ENCODE results near the gene VMAC.
A peak's percentile ranks its signal among the peaks of the same experiment; 100 is the strongest.

VMAC gene

GRCh38 chr19:5932146-5932545, 27.5 kb downstream of the VMAC start:
- no peak for DNase-seq

DNA sequence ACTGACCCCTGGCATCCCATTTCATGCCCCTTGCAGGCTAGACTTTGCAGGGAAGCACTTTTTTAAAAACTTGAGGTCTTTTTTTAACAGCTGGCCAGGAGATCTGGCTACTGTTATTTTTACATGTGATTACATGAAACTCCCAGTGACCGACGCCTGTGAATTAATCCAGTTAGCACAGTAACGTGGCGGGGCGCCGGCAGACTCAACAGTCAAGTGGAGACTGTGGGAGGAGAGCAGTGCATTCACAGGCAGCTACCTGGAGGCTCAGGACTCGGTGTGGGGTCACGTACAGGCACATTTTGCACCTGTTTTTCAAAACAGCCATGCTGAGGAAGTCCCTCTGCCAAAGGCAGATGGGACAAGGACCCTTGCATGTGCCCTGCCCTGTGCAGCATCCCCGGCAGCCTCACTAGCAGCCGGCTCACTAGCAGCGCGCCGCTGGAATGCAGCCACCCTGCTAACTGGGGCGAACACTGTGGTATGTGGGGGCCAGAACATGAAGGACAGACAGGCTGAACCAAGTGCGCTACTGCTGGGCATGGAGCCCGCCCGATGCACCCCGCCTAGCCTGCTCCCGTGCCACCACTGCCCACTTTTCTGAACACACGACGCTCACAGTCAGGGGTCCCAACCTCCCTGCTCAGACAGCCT, 28.1 kb downstream of the VMAC start:
- DNase-seq, result no peak

DNA sequence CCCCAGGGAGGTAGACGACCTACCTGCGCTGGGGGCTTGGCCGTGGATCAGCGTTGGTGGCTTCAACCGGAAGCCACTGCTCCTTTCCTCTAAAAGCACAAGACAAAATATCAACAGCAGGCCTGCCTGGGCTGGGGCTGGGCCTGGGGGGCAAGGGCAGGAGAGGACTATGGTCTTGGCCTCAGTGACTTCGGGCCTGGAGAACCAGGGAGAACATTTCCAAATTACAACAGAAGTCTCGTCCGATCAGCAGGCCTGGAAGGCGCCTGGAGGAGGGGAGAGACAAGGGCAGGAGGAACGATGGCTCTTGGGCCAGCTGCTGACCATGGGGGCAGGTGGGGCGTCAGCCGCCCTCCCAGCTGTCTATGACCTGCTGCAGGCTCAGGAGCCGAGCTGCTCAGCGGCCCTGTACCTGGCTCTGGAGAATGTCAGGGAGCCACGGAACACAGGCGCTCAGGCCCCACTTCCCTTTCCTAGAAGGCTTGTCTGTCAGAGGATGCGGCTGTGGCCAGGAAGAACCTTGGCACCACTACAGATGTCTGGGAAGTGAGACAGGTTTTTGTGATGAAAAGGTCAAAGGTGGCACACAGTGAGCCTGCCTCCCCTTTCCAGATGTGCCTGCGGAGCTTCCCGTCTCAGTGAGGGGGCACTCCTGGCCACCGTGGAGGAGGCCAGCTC, 28.9 kb downstream of the VMAC start:
- DNase-seq, result no peak

DNA sequence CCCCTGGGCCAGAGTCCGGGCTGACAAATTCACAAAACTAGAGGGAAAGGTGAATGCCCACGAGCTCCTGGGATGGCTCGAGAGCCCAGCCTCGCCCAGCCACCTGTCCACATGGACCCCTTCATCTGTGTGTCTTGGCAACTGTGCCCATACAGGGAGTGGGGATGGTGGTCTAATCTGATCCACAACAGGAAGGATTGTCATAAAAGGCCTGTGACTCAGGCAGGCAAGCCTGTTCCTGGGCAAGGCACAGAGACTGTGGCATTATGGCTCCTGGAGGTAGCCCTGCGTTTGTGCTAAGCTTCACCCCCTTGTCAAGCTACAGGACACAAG, 29.4 kb downstream of the VMAC start:
- no peak for DNase-seq

- peak; percentile 68 for DNase-seq
Measured at GRCh38 chr19:5934774-5935472, 30.3 kb downstream of the VMAC start.

GRCh38 chr19:5935473-5936291, 31.0 kb downstream of the VMAC start:
- DNase-seq, result no peak

- no peak for DNase-seq
Measured at GRCh38 chr19:5936292-5936592, 31.6 kb downstream of the VMAC start.

DNA sequence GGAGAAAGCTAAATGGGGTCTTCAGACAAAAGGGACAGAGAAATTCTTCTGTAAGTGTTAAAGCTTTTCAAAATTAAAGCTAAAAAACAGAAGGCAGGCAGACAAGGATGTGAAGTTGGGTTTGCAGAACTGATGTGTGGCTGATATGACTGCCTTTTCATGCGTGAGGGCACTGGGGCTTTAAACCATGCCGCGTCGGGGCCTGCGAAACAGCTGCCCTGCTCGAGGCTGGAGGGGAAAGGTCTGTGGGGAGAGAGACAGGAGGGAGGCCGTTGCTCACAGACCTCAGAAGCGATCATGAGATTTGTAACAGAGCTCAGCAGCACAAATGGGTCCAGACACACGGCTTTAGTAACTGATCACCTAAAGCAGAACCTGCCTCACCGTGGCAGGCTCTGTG, 32.9 kb downstream of the VMAC start:
- no peak for DNase-seq

DNA sequence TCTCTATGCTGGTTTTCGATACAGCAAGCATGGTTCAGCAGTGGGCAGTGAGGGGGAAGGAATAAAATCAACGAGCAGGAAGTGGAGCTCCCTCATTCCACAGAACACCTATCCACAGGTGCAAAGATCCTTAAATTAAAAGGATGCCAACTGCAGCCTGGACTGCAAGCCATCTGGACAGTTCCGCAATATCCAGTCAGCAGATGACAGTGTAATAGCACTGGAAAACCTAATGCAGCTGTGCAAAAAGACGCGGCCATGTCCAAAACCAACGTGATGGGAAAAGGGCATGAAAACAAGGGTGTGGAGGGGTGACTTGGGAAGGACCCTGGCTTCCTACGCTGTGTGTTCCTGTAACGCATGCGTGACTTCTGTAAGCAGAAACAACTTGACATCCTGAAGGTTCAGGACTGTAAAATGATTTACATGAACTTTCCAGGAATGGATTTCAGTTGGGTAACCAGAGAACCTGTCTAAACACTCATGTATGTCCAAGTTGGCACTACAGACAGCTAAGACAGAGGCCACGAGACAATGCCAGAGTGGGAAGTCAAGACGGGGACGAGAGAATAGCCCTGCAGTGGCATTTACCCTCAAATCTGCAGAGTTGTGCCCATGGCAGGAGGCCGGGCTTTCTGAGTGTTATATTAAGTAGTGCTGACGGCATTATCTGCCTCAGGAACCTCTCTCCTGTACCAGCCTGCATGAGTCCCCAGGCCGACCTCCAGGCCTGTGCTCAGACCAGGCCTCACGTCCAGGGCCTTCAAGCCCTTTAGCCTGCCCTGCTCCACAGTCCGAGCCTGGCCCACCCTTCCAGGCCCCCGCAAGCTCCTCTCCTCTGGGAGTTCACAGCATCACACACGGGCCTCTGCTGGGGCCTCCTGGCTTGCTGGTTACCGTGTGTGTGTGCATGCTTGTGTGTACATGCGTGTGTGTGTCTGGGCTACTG, 35.9 kb downstream of the VMAC start:
- DNase-seq, result no peak

DNA sequence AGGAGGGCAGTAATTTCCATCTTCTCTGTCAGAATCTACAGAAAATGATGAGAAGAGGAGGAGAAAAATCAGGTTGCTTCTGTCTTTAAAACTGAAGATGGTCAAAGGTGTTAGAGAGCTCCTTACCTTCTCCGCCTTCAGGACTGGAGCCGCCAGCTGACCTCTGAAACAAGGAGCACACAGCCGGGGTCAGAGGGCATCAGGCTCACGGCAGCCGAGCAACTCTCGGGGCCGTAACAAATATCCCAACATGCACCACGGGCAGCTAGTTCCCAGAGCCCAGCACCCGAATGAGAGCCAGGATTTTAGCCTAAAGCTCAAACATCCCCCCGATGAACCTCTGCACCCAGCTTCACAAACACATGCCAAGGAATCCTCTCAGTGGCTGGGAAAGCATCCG, 37.0 kb downstream of the VMAC start:
- DNase-seq, result no peak

- DNase-seq, result no peak
Measured at GRCh38 chr19:5943045-5943444, 38.4 kb downstream of the VMAC start.

DNA sequence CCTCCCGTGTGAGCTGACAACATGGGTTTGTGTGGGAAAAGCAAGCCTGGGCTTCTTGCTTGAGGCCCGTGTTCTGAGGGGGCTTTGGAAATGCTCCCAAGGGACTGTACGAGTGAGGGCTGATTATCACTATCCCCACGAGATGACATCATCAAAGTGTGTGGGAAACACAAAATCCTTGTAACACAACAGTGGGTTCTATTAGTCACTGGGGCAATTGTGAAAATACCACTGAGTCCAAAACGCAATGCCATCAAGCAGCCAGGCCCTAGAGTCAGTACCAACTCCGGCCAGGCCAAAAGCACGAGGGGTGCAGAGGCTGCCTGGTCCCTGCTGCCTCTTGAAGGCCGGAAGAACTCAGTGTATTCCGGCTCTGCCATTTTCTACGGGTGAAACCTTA, 39.0 kb downstream of the VMAC start:
- no peak for DNase-seq

- no peak for DNase-seq
Measured at GRCh38 chr19:5947435-5947834, 42.8 kb downstream of the VMAC start.

- no peak for DNase-seq
Measured at GRCh38 chr19:5948752-5949564, 44.3 kb downstream of the VMAC start.

DNA sequence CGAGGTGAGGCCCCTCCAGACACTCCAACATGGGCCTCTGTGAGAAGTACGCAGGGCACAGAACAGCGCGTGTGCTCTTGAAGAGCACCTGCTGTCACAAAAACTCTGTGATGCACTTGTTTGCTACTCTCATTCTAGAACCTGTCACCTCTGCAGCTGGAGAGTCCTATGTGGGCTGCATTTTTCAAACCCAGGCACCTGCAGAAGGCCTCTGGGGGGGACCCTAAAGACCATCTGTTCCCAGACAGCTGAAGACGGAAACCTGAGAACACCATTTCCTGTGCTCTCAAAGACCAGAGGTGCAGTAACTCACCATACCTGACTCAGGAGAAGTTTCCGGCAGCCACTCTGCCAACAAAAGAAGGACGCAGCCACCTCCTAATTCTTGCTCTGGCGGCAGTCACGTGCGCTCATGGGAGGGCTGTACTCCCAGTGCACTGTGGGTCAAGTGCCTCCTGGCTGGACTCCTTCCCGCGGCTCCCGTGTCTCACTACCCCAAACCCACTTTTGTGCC, 45.2 kb downstream of the VMAC start:
- DNase-seq, result no peak

GRCh38 chr19:5950741-5951140, 46.1 kb downstream of the VMAC start:
- no peak for DNase-seq

DNA sequence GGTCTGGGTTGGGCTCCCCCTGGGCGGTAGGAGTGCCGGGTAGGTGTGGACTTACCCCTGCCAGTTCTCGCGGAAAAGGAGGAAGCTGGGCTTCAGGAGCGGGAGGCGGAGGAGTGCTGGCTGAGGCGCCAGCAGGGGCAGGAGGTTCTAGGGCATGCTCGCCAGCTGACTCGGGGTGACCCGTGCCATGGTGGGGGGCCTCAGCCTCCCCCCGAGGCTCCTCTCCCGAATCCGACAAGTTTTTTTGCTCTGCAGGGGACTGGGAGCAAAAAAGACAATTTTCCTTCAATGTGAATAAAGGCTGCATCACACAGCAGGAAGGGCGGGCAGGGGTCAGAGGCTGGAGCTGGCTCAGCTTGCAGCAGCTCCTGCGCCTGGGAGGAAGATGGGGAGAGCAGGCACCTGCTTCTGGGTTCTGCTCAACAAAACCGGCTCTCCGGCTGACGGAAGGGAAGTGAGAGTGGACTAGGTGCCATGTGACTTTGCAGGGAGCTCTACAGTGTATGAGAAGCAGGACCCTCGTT, 46.7 kb downstream of the VMAC start:
- no peak for DNase-seq

DNA sequence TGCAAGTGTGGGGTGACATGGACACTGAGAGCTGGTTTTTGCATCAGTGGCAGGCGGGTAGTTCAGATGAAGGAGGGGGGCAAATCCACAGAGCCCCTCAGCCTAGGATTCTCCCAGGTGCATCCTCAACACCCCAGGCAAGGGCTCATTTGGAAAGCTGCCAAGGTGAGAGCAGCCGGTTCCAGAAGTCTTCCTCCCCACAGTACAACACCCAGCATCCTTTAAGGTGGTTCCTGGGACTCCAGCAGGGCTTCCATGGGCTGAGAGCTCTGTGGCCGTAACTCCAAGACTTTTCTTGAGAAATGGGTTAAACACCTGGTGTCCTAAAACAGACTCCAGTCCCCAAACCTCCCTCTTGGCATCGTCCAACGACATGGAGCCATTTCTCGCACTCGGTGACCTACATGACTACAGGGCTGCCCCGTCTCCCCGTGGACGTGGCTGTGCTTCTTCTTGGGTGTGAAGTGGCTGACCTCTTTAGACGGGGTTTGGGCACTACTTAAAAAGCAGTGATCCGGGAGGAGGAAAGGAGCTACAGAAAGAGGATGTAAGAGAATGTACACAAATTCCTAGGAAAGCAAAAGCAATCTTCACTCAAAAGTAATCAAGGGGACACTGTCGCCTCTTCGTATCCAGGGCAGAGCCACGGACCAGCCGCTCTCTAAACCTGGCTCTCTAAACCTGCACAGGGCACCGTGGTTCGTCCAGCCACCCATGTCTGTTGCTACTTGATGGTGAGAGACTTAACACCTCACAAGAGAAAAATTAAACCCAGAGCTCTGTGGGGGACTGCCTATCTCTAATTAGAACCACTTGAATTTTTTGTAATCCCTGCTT, 47.7 kb downstream of the VMAC start:
- DNase-seq, result no peak

DNA sequence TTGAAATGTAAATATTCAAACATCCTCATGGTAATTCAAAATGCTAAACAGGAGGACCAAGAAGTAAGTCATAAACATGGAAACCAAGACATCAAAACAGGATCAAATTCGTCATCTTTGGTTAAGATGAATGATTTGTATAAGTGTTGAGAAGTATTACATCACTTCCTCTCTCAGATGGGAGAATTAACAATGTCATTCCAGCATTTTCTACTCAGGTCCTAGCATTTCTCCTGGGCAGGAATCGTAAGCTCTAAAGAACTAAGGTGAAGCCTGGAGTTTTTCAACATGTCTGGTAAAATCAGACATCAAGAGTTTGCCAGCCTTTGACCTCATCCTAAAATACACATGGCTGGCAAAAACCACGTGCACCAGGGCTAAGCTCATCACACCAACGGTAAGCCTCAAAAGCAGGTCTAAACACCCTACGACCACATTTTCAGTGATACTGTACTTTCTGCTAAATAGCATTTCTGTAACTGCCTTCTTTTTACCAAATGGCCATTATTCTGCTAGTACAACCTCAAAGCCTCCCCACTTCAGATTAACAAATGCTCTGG, 48.4 kb downstream of the VMAC start:
- no peak for DNase-seq

GRCh38 chr19:5953680-5954213, 49.1 kb downstream of the VMAC start:
- DNase-seq, result no peak

Data from left hindlimb (tissue), 1 donor.